Fibroblast of the conjunctiva (primary cell): ENCODE results near the gene LECT2.

Experiments
- DNase-seq: peaks from one replicate; pipeline ENCODE4 v3.0.0-alpha.2; 2010; ENCODE audit warnings: low read depth

Gene LECT2

DNA sequence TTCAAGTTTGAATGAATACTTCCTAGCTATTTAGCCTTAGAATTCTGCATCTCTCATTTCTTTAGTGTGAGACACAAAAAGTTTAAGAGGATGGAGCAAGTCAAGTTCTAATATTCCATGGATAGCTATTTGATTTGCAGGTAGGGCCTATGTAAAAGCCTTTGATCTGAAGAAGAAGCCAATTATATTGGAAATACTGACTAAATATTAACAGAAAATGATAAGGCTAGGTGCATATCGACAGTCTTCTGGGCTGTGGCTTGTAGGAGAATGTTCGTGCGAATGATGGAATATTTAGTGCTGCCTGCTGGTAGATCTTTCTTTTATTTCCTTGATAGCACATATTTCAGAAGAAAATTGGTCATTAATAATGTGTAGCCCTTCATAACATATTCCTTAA lies at the start of gene LECT2:
TSS of gene LECT2 (minus strand) at position 85 of the 400 bp plus-strand sequence. CDS start 150 bp downstream, outside the sequence.
- DNase-seq: no peak

DNA sequence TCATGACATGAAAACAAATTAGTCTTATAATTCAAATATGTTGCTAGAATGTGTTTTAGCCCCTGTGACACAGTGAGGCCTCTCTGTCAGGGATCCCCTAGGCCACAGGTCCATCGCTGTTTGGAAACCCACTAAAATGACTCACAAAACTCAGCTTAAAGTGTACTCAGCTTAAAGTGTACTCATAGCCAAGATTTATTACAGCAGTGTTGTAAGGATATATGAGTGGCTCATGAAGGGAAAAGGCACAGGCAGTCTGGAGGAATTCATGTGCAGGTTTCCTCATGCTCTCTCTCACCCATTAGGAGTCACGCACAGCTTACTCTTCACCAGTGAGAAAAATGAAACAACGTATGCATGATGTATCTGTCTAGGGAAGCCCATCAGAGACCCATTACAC lies 49.7 kb upstream of the LECT2 start:
- no peak for DNase-seq

DNA sequence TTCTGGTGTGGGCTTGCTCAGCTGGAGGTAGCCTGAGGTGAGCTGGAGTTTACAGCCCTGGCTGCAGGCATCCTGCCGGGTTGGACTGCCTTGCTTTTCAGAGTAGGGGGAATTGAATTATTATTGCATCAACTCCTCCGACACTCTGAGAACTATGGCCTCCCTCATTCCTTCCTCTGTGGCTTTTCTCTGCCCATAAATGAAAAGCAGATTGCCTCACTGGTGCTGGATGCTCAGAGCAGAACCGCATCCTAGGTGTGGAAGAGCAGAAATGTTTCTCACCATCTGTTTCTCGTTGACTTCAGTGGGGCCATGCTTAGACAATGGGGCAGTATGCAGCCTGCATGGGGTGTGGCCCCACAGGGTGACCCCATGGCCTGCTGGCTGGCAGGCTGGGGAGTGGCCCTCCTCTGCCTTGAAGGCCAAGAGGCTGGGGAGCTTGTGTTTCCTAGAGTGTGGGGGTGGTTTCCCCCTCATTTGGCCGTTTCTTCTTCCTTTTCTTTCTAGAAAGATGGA lies 46.7 kb upstream of the LECT2 start:
- DNase-seq: peak; percentile 94

DNA sequence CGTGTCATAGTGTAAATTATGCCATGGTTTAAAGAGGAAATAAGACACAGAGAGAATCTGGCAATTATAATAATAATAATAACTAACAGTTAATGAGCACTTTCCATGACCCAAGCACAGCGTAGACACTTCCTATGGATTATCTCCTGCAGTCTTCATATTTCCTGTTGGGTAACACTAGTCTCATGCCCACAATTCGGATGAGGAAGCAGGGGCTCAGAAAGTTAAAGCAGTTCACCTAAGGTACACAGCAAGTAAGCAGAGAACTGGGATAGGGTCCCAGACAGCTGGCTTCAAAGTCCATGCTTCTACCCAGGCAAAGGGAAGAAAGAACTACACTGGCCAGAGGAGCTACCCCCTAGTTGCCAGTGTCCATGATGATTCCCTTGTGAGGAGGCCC lies 46.1 kb upstream of the LECT2 start:
- no peak for DNase-seq

DNA sequence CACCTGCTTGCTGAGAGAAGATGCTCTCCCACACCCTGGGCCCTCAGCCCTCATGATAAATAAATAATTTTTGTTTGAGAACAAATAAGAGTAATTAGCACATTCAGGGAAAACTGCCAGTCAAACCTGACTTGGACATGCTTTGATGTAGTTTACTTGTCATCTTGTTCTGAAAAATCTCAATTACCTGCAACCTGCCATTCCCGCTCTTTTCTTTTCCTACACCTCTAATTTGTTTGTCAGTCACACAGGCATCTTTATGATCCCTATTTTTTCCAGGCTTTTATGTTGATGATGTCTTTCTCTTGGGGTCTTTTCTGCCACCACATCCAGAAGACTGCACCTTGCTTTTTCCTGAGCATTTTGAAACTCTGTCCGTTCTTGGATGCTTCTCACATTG lies 45.4 kb upstream of the LECT2 start:
- DNase-seq: no peak

DNA sequence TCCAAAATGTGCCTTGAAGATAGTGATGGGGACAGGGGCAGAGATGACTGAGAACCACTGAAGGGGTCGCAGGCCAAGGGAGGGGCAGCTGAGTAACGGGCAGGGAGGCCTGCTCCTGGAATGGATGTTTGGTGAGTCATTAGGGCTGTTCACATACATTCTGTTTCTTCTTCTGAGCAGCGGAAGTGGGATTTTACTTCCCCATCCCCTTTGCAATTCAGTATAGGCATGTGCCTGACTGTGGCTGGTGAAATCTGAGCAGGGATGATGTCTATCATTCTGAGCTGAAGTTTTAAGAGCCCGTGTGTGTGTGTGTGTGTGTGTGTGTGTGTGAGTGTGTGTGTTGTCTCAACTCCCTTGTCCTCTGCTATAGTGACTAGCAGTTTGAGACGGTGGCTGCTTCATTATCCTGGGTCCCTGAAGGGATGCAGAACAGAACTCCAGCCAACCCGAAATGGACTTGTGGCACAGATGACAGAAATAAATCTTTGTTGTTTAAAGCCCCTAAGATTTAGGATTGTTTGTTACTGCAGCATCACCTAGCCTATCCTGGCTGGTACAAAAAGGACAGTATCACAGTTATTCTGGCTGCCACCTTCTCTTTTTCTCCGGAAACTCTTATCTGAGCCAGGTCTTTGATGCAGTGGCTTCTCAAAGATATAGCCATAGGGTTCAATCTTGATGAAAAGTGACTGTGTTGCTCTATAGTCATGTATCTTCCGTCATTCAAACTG lies 44.8 kb upstream of the LECT2 start:
- DNase-seq: peak; percentile 76

DNA sequence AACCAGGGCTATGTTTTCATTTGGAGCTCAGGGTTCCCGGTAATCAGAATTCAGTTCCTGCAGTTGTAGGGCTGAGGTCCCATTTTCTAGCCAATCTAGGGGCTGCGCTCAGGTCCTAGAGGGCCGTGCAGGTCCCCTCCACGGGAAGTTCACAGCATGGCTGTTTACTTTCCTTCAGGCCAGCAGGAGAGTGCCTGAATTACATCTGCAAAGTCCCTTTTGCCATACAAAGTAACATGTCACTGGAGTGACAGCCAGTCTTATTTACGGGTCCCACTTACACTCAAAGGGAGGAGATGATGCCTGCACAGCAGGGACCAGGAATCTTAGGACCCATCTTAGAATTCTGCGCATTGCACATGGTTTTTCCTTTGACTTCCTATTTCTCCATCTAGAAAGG lies 44.1 kb upstream of the LECT2 start:
- DNase-seq: no peak

DNA sequence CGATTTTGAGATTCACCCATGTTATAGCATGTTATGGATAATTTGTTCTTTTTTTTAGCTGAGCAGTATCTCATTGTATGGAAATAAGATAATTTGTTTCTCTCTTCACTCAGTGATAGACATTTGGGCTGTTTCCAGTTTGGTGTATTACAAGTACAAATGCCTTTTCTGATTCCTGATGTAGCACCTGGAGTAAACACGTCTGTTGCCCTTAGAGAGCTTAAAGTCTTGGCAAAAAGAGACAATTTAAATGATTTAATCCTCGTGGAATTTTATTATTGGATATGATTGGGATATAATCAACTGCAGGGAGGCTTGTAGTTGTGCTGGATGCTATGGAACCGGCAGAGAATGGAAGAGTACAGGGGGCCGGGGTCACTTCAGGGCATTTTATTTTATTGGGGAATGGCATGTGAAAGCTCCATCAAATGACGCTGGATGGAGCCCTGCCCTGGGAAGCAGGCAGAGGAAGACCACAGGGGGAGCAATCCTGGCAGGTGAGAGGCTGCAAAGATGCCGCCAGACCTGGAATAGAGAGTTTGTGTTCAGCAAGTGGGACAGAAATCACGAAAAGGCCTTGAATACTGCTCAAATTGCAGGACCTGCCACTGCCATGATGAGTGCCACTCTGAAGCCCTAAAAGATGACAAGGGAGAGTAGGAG lies 43.0 kb upstream of the LECT2 start:
- no peak for DNase-seq

DNA sequence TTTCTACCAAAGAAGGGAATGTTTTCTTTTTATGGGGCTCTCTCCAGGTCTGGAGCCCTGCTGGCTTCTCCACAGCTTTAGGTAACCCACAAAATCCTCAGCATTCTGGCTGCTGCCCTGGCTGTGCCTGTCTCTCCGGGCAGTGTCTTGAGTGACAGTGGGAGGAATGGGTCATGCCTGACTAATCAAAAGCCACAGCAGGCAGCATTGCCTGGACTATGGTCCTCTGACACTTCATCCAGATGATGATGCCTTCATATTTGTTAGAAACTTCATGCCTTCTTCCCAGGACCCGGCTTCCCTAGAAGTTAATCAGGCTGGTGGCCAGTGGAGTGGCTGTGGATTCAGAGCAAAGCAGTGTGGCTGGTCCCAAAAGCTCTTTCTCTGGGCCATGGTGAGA lies 41.8 kb upstream of the LECT2 start:
- DNase-seq: no peak

DNA sequence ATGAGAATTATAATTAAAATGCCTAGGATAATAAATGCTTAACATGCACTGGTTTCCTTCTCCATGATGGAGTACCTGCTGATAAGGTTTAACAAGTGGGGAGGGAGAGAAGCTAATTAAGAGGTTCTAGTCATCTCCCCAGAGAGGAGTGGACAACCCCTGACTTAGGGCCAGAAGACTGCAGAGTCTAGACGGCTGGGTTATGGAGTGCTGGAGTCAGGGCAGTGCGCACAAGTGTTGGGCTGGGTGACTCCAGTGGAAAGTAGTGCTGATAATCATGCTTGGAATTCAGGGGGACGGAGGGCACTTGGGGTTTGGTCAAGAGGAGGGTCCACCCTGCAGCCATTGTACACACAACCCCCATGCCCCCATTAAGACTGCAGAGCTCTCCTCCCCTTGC lies 41.2 kb upstream of the LECT2 start:
- DNase-seq: no peak

DNA sequence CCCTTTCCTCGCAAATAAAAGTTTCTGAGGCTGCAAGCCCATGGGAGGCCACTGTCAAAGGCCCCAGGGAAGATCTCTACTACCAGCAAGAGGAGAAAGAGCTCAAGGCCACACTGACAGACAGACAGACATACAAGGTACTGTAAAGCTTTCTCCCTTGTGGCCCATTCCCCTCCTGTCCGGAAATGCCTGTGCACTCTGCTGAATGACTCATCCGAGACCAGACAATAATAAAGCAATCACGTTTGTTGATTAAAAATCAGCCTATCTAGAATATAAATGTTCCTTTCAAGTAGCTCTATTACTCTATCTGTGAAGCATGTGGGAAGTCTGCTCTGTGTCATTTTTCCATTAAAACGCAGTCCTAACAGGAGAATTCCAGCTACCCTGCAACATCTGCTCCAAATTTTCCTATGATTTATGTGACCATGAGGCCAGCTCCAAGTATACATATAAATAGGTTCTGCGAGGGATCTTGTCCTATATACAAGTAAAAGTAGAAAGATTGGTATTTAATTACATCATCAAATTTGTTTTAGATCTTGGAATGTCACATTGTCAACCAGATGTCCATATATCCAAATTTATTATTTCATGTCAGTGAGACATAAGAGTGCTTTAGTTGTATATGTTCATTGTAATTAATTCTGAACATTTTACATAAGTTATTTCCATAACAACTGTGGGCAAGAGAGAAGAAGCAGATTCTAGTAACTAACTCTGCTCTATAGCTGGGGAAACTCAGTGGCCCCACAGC lies 39.3 kb upstream of the LECT2 start:
- DNase-seq: no peak

DNA sequence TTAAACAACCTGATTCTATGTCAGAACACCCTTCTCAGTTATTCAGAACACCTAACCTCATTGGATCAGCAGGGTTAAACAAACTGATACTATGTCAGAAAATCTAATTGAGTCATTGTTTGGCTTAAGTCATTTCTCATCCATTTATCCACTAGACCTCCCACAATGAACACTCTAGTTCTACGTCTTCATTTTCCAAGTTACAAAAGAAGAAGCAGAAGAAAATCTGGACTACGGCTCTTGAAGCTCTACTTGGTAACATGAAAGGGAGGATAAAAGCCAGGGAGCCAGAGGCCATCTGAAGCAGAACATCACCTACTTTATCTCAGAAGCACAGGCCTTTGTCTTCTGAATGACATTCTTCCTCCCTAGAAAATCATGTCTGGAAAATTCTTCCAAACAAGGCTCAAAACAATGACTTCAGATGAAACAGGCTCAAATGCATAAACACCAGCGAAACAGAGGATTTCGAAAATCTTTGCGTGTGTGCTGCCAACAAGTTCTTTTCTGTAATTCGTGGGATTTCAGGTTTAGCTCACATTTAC lies 38.6 kb upstream of the LECT2 start:
- DNase-seq: no peak

DNA sequence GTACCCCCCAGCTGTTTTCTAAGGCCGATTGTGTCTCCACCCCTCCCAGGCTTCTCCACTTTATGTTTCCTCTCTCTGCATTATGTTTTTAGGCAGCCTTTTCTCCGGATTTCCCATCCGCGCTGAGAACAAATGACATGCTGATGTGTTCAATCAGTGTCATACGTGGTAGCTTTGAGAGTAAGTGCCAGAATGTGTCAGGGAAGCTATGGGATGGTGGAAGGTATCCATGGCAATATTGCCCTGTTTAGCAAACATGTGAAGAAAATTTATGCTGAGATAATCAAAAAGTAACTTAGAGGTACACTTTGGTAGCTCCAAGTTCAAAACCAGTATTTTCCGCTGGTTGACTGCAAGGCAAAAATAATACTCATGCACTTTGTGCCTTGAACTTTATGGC lies 36.6 kb upstream of the LECT2 start:
- no peak for DNase-seq

DNA sequence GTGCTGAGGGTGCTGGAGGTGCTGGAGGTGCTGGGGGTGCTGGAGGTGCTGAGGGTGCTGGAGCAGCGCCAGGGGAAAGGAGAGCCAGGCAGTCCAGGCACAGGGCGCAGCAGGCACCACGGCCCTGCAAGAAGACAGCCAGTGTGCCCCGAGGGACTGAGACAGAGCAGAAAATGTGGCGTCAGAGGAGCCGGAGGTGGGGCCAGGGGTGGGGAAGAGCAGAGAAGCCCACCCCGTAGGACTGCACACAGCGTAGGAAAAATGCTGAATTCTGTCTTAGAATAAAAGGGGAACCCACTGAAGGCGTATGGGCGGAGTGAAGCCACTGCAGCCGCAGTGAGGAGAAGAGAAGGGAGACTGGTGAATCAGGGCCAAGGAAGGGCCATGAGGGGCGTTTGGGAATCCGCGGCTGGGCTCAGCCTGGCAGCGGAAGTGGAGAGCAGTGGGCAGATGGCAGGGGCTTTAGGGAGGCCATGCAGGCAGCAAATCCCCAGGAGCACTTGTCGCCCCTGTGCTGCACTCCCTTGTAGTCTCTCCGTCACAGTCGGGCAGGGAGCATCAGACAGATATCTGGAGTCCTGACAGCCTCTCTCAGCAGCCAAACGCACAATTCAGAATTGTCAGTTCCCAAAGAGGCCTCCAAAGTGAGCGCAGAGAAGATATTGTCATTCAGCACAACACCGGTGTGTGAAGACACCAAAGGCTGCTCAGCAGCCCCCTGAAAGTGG lies 35.9 kb upstream of the LECT2 start:
- DNase-seq: no peak

DNA sequence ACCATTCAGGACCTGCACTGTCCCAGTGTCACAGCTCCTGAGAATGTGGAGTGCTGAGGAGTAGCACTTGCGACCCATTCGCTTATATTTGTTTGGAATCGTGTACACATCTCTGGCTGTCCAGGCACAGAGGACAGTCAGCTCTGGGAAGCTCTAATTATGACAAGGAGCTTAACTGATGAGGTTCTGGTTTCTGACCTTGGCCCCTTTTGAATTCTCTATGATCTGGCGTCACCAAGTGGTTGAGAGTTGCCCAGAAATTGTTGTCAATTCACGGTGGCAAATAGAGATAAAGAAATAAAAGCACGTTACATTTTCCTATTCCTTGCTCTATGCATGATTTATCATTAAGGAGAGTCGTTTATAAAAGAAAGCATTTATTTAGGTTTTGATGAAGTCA lies 34.9 kb upstream of the LECT2 start:
- DNase-seq: no peak

DNA sequence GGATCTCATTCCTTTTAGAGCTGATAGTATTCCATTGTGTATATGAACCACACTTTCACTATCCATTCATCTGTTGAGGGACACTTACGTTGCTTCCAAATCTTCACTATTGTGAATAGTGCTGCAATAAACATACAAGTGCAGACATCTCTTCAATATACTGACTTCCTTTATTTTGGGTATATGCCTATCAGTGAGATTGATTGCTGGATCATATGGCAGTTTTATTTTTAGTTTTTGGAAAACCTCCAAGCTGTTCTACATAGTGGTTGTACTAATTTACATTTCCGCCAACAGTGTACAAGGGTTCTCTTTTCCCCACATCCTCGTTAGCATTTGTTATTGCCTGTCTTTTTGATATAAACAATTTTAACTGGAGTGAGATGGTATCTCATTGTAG lies 33.8 kb upstream of the LECT2 start:
- DNase-seq: no peak

DNA sequence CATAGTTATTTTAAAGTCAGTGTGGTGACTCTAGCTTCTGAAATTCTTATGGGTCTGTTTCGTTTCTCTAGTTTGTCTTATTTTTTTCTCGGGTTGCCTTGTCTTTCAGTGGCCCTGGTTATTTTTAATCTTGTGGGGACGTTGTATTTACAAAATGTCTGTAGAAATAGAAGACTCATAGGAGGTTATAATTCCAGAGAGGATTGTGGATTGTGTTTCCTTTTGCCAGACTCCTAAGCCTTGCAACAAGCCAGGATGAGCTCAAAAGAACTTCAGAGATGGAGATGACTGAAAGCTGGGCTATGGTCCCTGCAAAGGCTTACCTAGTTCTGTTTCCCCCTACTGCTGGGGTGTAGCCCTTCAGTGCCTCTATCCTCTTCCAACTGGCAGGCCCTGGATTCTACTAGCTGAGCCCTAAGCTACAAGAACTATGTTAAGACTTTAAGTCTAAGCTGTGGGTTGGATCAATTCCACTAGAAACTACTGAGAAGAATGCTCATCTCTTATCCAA lies 32.2 kb upstream of the LECT2 start:
- DNase-seq: no peak

DNA sequence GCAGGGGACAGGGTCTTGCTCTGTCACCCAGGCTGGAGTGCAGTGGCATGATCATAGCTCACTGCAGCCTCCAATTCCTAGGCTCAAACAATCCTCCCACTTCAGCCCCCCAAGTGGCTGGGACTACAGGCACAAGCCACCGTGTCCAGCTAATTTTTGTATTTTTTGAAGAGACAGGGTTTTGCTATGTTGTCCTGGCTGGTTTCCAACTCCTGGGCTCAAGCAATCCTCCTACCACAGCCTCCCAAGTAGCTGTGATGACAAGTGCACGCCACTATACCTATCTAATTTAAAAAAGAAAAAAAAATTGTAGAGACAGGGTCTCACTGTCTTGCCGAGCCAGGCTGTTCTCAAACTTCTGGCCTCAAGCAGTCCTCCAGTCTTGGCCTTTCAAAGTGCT lies 31.6 kb upstream of the LECT2 start:
- DNase-seq: no peak

DNA sequence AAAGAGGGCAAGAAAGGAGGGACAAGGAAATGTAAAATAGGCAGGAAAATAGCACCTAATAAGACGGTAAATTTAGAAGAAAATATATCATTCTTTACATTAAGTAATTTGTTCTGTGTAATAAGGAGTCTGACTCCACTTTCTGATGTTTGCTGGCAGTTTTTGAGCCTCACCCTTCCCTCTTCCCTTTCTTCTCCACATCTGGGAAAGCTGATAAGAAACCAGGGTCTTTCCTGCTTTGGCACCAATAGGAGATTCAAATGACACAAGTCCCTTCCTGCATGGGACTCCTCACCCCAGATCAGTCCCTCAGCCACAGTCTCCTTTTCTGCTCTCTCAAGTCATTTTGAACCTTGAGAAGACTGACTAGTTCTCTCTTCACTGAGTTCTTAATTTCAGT lies 31.2 kb upstream of the LECT2 start:
- DNase-seq: no peak

DNA sequence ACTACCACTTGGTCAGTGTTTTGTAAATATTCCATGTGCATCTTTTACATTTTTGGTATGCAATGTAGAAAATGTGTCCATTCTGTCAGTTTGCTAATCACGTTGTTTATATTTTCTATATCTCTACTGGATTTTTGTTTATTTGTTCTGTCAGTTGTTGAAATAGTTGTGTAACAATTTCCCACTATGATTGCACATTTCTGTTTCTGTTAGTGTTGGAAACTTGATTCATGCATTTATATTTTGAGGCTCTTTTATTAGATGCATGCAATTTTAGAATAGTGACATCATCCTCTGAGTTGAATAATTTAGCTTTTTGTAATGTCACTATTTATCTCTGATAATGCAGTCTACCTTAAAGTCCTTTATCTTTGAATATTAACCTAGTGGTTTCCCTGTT lies 25.8 kb upstream of the LECT2 start:
- no peak for DNase-seq

DNA sequence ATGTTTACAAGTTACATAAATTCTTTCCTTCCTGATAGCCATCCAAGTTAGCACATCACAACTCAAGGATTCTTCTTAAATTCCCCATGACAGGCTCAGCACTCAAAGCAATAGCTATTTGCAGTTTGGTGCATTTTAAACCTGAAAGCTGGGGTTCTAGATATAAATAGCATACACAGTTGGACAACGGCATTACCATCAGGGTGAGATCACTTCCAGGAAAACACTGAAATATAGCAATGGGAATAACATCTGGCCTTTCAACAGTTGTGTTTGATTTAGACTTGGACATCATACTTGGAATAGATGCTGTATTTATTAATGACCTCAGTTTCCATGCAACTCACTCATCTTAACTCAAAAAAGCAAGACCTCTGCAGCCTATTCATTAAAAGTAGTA lies 24.7 kb upstream of the LECT2 start:
- peak; percentile 75 for DNase-seq

DNA sequence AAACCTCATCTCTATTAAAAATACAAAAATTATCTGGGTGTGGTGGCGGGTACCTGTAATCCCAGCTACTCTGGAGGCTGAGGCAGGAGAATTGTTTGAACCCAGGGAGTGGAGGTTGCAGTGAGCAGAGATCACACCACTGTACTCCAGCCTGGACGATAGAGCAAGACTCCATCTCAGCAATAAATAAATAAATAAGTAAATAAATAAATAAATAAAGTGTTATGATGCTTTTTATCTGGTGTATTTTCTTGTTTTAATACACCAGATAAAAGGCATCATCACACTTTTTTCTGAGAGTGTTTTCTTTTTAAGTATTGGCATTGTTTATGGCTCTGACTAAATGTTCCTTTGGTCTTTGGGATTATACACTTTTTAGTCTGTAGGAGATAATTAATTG lies 24.2 kb upstream of the LECT2 start:
- no peak for DNase-seq
